Mesendoderm (in vitro differentiated cells): ENCODE results near the gene TRERF1.

Source experiments
- DNase-seq: peaks from one replicate; pipeline ENCODE4 v3.0.0; 2013
- H2AK5ac ChIP-seq: 2 replicates; pipeline ENCODE4 v1.6.1; 2013; ENCODE audit warnings: low read length, inconsistent platforms
- H2BK120ac ChIP-seq: 2 replicates; pipeline ENCODE4 v1.6.1; 2013; ENCODE audit warnings: low read depth, mild to moderate bottlenecking, low read length, moderate library complexity, mixed read lengths
- H2BK15ac ChIP-seq: replicated peaks from 2 replicates; pipeline ENCODE4 v1.6.1; 2013; ENCODE audit warnings: low read depth, mild to moderate bottlenecking, moderate library complexity
- H2BK5ac ChIP-seq: 2 replicates; pipeline ENCODE4 v1.6.1; 2013; ENCODE audit warnings: low read length, inconsistent platforms
- H3K18ac ChIP-seq: 2 replicates; pipeline ENCODE4 v1.6.1; 2013; ENCODE audit warnings: mild to moderate bottlenecking, low read length, mixed read lengths
- H3K23ac ChIP-seq: one replicate; pipeline ENCODE4 v1.6.1; 2013; ENCODE audit warnings: low read length
- H3K27ac ChIP-seq: 2 replicates; pipeline ENCODE4 v1.5.1; 2013; ENCODE audit warnings: low read depth, mild to moderate bottlenecking, inconsistent platforms, low read length, moderate library complexity
- H3K27me3 ChIP-seq: 2 replicates; pipeline ENCODE4 v1.6.1; 2013; ENCODE audit warnings: low read length, control low read depth, mild to moderate bottlenecking, inconsistent platforms; ENCODE audit not compliant: insufficient read depth, poor library complexity
- H3K36me3 ChIP-seq: 2 replicates; pipeline ENCODE4 v1.6.1; 2013; ENCODE audit warnings: low read length, inconsistent platforms; ENCODE audit not compliant: control insufficient read depth, insufficient read depth
- H3K4ac ChIP-seq: one replicate; pipeline ENCODE4 v1.6.1; 2013; ENCODE audit warnings: low read depth, mild to moderate bottlenecking, low read length, moderate library complexity
- H3K4me1 ChIP-seq: 2 replicates; pipeline ENCODE4 v1.6.1; 2013; ENCODE audit warnings: low read depth, low read length, inconsistent platforms; ENCODE audit not compliant: control insufficient read depth
- H3K4me2 ChIP-seq: 2 replicates; pipeline ENCODE4 v1.6.1; 2013; ENCODE audit warnings: low read length
- H3K4me3 ChIP-seq: 2 replicates; pipeline ENCODE4 v1.5.1; 2013; ENCODE audit warnings: mild to moderate bottlenecking, low read length
- H3K56ac ChIP-seq: one replicate; pipeline ENCODE4 v1.6.1; 2013; ENCODE audit warnings: low read length
- H3K79me1 ChIP-seq: 2 replicates; pipeline ENCODE4 v1.6.1; 2013; ENCODE audit warnings: low read length, inconsistent platforms
- H3K79me2 ChIP-seq: 2 replicates; pipeline ENCODE4 v1.6.1; 2013; ENCODE audit warnings: mild to moderate bottlenecking, low read length; ENCODE audit not compliant: control insufficient read depth, insufficient read depth
- H3K9ac ChIP-seq: 2 replicates; pipeline ENCODE4 v1.6.1; 2013; ENCODE audit warnings: low read length, inconsistent platforms
- H4K5ac ChIP-seq: one replicate; pipeline ENCODE4 v1.6.1; 2013; ENCODE audit warnings: low read length
- H4K8ac ChIP-seq: one replicate; pipeline ENCODE4 v1.6.1; 2013; ENCODE audit warnings: low read depth, mild to moderate bottlenecking, control low read depth, low read length, moderate library complexity
- WGBS: extraction: QIAGEN DNeasy Blood & Tissue Kit; methylation state at CpG from one replicate; pipeline ENCODE4 v1.1.7; 2013; ENCODE audit warnings: low lambda C conversion rate, missing lambda C conversion rate; ENCODE audit not compliant: insufficient coverage; ENCODE audit errors: extremely low coverage; 5-methylcytosine and 5-hydroxymethylcytosine counted together

TRERF1 gene

DNA sequence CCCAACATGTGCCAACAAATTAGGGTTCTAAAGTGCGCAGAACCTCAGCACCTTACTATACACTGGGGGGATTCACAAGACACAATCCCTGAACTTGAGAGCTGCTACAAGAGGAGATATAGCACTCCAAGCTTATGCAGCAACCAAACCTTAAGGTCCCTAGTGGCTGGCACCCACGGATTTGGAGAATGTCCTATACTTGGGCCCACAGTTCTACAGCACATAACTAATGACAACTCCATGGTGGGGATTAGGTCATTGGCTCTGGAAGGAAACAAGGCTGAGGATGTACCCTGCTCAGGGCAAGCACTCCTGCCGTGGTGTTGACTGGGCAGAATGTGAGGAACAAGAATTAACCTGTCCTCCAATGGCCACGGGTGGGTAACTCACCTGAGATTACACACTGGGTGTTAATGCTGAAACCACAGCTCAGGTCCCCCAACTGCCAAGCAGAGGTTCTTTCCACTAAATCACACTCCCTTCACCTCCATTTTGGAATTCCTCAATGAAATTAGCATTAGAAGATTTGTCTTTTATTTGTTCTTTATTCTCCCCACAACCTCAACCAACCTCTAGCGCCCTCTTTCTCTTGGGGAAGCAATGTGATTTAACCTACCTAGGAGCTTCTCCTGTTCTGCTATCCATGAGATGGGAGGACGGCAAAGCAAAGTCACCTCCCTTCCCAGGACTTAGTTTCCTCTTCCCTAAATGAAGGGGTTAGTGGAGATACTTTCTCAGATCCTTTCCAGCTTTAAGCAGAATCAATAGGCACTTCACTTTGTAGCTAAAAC is 32.0 kb downstream of the TRERF1 start:
- Histone ChIP-seq H2BK120ac (no peak overlapping the region), H3K18ac (no peak overlapping the region), H3K9ac (no peak overlapping the region), H2AK5ac (no peak overlapping the region), H3K4ac (no peak overlapping the region), H4K5ac (no peak overlapping the region), H3K36me3 (no peaks in the 10 kb centered on the region), H3K27me3 (no peaks in the 10 kb centered on the region), H3K4me3 (no peak overlapping the region), H2BK5ac (no peak overlapping the region), H3K56ac (no peak overlapping the region), H3K79me1 (peaks cover 1% of the 10 kb centered on the region), H3K4me1 (no peaks in the 10 kb centered on the region), H3K4me2 (no peak overlapping the region), H3K79me2 (no peaks in the 10 kb centered on the region), H3K23ac (no peak overlapping the region), H3K27ac (no peak overlapping the region), H4K8ac (no peak overlapping the region), H2BK15ac (no peak overlapping the region)
- no peak for DNase-seq
- WGBS, result no CpG with 5 or more reads among the region's 6 CpGs

DNA sequence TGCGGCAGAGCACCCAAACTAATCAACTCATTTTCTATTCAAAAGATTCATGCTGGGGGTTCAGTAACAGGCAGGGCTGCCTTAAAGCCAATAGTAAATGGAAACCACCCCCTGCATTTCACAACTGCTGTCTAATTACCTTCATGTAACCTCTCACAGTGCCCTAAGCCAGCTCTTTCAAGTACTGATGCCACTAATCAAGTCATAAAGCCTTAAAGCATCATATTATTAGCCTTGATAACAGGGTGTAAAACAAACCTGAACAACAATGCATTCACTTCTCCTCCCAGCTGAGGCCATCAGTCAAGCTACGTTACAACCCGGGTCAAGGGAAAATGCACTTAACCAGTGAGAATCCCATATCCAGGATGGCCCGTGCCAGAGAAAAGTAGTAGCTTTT is 33.0 kb downstream of the TRERF1 start:
- Histone ChIP-seq H3K23ac (no peak overlapping the region), H3K56ac (no peak overlapping the region), H4K5ac (no peak overlapping the region), H3K18ac (no peak overlapping the region), H2BK5ac (no peak overlapping the region), H3K4me1 (no peaks in the 10 kb centered on the region), H3K79me2 (no peaks in the 10 kb centered on the region), H3K4ac (no peak overlapping the region), H2BK15ac (no peak overlapping the region), H2BK120ac (no peak overlapping the region), H3K4me2 (no peak overlapping the region), H2AK5ac (no peak overlapping the region), H3K36me3 (no peaks in the 10 kb centered on the region), H3K9ac (no peak overlapping the region), H3K27ac (no peak overlapping the region), H3K27me3 (no peaks in the 10 kb centered on the region), H3K79me1 (peaks cover 1% of the 10 kb centered on the region), H3K4me3 (no peak overlapping the region), H4K8ac (no peak overlapping the region)
- WGBS, result no CpG with 5 or more reads among the region's 4 CpGs
- DNase-seq, result no peak

DNA sequence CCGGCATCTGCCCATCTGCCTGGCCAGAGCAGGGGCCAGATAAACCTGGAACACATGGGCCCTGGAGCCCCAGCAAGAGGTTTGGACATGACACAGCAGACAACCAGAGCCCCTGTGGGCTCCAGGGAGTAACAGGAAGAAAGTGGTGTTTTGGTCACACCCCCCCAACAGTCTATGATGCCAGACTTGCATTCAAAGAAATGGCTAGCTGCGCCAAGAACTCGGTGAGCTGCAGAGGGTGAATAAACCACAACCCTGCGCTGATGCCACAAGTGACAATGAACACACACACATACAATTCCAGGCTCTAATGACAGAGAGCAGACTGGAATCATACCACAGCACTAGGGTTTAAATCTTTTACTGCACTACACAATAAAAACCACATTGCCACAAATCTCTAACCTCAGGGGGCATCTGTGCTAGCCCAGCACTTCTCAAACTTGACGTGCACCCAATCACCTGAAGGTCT is 34.0 kb downstream of the TRERF1 start:
- H2BK5ac ChIP-seq, result no peak overlapping the region
- no peak overlapping the region for H2AK5ac ChIP-seq
- H3K36me3 ChIP-seq, result no peaks in the 10 kb centered on the region
- H3K56ac ChIP-seq, result no peak overlapping the region
- H3K4me3 ChIP-seq, result no peak overlapping the region
- H2BK120ac ChIP-seq, result no peak overlapping the region
- no peak overlapping the region for H3K27ac ChIP-seq
- no peak overlapping the region for H3K9ac ChIP-seq
- WGBS, result no CpG with 5 or more reads among the region's 5 CpGs
- DNase-seq, result no peak
- H3K23ac ChIP-seq, result no peak overlapping the region
- no peaks in the 10 kb centered on the region for H3K79me2 ChIP-seq
- no peak overlapping the region for H3K4me2 ChIP-seq
- H3K18ac ChIP-seq, result no peak overlapping the region
- H2BK15ac ChIP-seq, result no peak overlapping the region
- no peaks in the 10 kb centered on the region for H3K27me3 ChIP-seq
- H3K4me1 ChIP-seq, result no peaks in the 10 kb centered on the region
- peaks cover 1% of the 10 kb centered on the region for H3K79me1 ChIP-seq
- no peak overlapping the region for H4K8ac ChIP-seq
- no peak overlapping the region for H3K4ac ChIP-seq
- H4K5ac ChIP-seq, result no peak overlapping the region

DNA sequence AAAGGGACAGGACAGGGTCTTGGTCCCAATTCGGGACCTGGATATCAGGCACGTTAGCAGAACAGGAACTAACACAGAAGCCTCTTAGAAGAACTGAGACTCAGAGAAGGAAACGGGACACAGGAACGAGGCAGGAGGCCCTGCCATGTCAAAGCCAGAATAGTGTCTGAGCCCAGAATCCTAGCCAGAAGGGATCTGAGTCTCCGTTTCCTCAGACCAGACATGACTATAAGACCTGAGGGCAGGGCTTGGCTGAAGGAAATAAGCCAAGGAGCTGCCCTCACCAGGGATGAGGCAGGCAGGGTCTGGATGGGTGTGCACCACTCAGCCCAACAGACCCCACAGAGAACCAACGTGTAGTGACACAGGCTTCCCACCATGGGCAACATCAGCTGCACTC is 40.3 kb downstream of the TRERF1 start:
- no peaks in the 10 kb centered on the region for H3K4me1 ChIP-seq
- H3K36me3 ChIP-seq, result no peaks in the 10 kb centered on the region
- H4K5ac ChIP-seq, result no peak overlapping the region
- H3K4me2 ChIP-seq, result no peak overlapping the region
- no peak overlapping the region for H3K4me3 ChIP-seq
- WGBS, result no CpG with 5 or more reads among the region's 6 CpGs
- no peak overlapping the region for H2BK120ac ChIP-seq
- no peak overlapping the region for H2BK15ac ChIP-seq
- H3K27ac ChIP-seq, result no peak overlapping the region
- H2AK5ac ChIP-seq, result no peak overlapping the region
- H3K9ac ChIP-seq, result no peak overlapping the region
- H3K18ac ChIP-seq, result no peak overlapping the region
- H3K79me1 ChIP-seq, result peaks cover under 1% of the 10 kb centered on the region
- H3K27me3 ChIP-seq, result no peaks in the 10 kb centered on the region
- no peak overlapping the region for H2BK5ac ChIP-seq
- no peaks in the 10 kb centered on the region for H3K79me2 ChIP-seq
- H4K8ac ChIP-seq, result no peak overlapping the region
- no peak overlapping the region for H3K4ac ChIP-seq
- no peak overlapping the region for H3K23ac ChIP-seq
- DNase-seq, result no peak
- no peak overlapping the region for H3K56ac ChIP-seq

DNA sequence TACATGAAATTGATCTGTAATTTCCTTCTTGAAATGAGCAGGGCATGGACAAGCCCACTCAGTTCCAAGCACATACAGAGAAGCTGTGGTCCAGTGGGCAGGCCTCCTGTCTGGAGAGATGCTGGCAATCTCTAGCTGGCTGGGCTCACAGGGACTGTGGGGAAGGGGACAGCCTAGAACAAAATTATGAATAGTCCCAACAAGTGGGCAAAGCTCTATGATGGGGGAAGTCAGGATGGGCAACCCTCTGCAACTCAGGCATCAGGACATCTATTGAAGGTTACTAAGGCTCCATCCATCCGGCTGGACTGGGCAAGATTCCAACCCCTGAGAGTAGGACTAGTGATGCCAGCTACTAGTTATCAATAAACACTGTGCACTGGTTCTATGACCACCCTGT is 40.9 kb downstream of the TRERF1 start:
- Histone ChIP-seq H2BK5ac (no peak overlapping the region), H3K23ac (no peak overlapping the region), H3K4me1 (no peaks in the 10 kb centered on the region), H3K56ac (no peak overlapping the region), H2BK15ac (no peak overlapping the region), H3K9ac (no peak overlapping the region), H4K5ac (no peak overlapping the region), H3K79me2 (no peaks in the 10 kb centered on the region), H4K8ac (no peak overlapping the region), H3K4me2 (no peak overlapping the region), H3K4me3 (no peak overlapping the region), H3K79me1 (peaks cover 3% of the 10 kb centered on the region), H2BK120ac (no peak overlapping the region), H3K27ac (no peak overlapping the region), H2AK5ac (no peak overlapping the region), H3K4ac (no peak overlapping the region), H3K18ac (no peak overlapping the region), H3K36me3 (no peaks in the 10 kb centered on the region), H3K27me3 (no peaks in the 10 kb centered on the region)
- DNase-seq, result no peak
- no CpG with 5 or more reads among the region's 1 CpG for WGBS

DNA sequence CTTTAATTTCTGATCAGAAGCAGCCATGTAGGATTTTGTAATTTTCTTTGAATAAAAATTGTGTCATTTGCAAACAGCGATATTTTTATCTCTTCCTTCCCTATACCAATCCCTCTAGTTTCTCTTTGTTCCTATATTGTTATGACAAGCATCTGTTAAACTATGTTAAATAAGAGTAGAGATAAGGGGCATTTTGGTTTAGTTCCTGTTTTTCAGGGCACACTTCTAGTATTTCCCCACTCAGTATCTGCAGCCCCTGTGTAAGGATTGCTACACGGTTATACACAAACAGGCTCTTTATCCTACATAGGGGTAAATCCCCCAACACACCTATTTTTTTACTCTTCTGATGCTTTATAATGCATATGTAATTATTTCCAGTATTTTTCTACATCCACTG is 42.1 kb downstream of the TRERF1 start:
- WGBS, result no CpG with 5 or more reads among the region's 2 CpGs
- Histone ChIP-seq H3K79me1 (peaks cover 3% of the 10 kb centered on the region), H3K56ac (no peak overlapping the region), H3K4me3 (no peak overlapping the region), H3K4ac (no peak overlapping the region), H3K27me3 (no peaks in the 10 kb centered on the region), H3K79me2 (no peaks in the 10 kb centered on the region), H3K27ac (no peak overlapping the region), H2BK15ac (no peak overlapping the region), H2BK120ac (no peak overlapping the region), H3K18ac (no peak overlapping the region), H2BK5ac (no peak overlapping the region), H3K23ac (no peak overlapping the region), H4K8ac (no peak overlapping the region), H2AK5ac (no peak overlapping the region), H3K4me2 (no peak overlapping the region), H3K36me3 (no peaks in the 10 kb centered on the region), H4K5ac (no peak overlapping the region), H3K4me1 (peaks cover 5% of the 10 kb centered on the region), H3K9ac (no peak overlapping the region)
- DNase-seq, result no peak
